HCT116 (cell line): ENCODE results near the gene ZBTB8A. TPM values are rescaled to one million over a fixed set of nuclear protein-coding genes. Genes with fewer than 3 reads are reported as not detected.

Experiments used
- ATAC-seq: fragments of 200-7000 bp; cut with Tn5 transposase; 2 replicates; pipeline ENCODE4 v1.9.1; 2020; ENCODE audit warnings: mild to moderate bottlenecking, moderate library complexity
- BruUV-seq: library from RNA; stranded (reverse); fragments of 400-500 nt; replicated peaks from 2 replicates; lab custom pipeline; 2021; lab: Mats Ljungman, UMichigan
- CTCF ChIA-PET: fragments of 300-600 bp; sonication (Branson Sonifier 250); formaldehyde crosslinking; loops from one replicate; lab custom pipeline; 2021; ENCODE audit warnings: antibody characterized with exemption; lab: Charles Lee
- POLR2A ChIA-PET: fragments of 300-600, 350-600 bp; sonication (Branson Sonifier 250); formaldehyde crosslinking; loops from one replicate; lab custom pipeline; 2021; ENCODE audit warnings: antibody characterized with exemption; lab: Charles Lee
- RAD21 ChIA-PET, 2 experiments: fragments of 300-600 bp; sonication (Branson Sonifier 250); formaldehyde crosslinking; loops; one replicate each; lab custom pipeline; 2023; ENCODE audit warnings: low total read pairs in 2 of 2; ENCODE audit not compliant: uncharacterized antibody in 2 of 2, unreplicated experiment in 2 of 2, low non-redundant PET in 1 of 2; lab: Charles Lee
- DNase-seq: peaks from one replicate; pipeline ENCODE4 v3.0.0-alpha.2; 2010; ENCODE audit warnings: low read depth, low spot score
- H2AFZ ChIP-seq: fragments of 200-600 bp; shearing (Covaris generic), sonication (generic); 2 replicates; pipeline ENCODE4 v1.6.1; 2017; ENCODE audit warnings: low read depth, mixed run types, mixed read lengths, antibody characterized with exemption, low read length; ENCODE audit not compliant: poor library complexity, severe bottlenecking
- H3K27ac ChIP-seq: 2 replicates; pipeline ENCODE4 v1.5.1; 2012; ENCODE audit warnings: low read depth, low read length
- H3K27me3 ChIP-seq: fragments of 200-600 bp; sonication (generic); 2 replicates; pipeline ENCODE4 v1.6.1; 2016; ENCODE audit warnings: mixed run types, low read length, mixed read lengths; ENCODE audit not compliant: insufficient read depth
- H3K36me3 ChIP-seq, 2 experiments: fragments of 200-500 bp in 1 of 2; fragments of 200-600 bp in 1 of 2; sonication (Bioruptor generic) in 1 of 2; sonication (generic) in 1 of 2; 2 replicates each; pipeline versions ENCODE4 v1.5.1 to v1.6.1; 2014 to 2016; ENCODE audit warnings: low read length in 2 of 2, inconsistent platforms in 1 of 2, mixed read lengths in 1 of 2, mixed run types in 1 of 2; ENCODE audit not compliant: insufficient read depth in 2 of 2, control insufficient read depth in 1 of 2
- H3K4me1 ChIP-seq, 2 experiments: fragments of 200-600 bp in 1 of 2; sonication (generic) in 1 of 2; 2 replicates each; pipeline versions ENCODE4 v1.5.1 to v1.6.1; 2012 to 2017; ENCODE audit warnings: low read length in 2 of 2, inconsistent platforms in 1 of 2, mild to moderate bottlenecking in 1 of 2, mixed read lengths in 1 of 2, mixed run types in 1 of 2, moderate library complexity in 1 of 2; ENCODE audit not compliant: insufficient read depth in 2 of 2, control insufficient read depth in 1 of 2
- H3K4me2 ChIP-seq: fragments of 200-600 bp; sonication (generic); 2 replicates; pipeline ENCODE4 v1.6.1; 2017; ENCODE audit warnings: mixed run types, low read length, mixed read lengths
- H3K4me3 ChIP-seq, 2 experiments: fragments of 200-600 bp in 1 of 2; sonication (generic) in 1 of 2; replicated peaks in 1 of 2; 2 replicates each; pipeline ENCODE4 v1.5.1; 2011 to 2016; ENCODE audit warnings: low read length in 2 of 2, control low read depth in 1 of 2, low read depth in 1 of 2, mild to moderate bottlenecking in 1 of 2, mixed read lengths in 1 of 2, mixed run types in 1 of 2
- H3K79me2 ChIP-seq: fragments of 200-600 bp; sonication (generic); 2 replicates; pipeline ENCODE4 v1.6.1; 2017; ENCODE audit warnings: mild to moderate bottlenecking, mixed run types, low read length, moderate library complexity, mixed read lengths; ENCODE audit not compliant: insufficient read depth
- H3K9ac ChIP-seq: fragments of 200-600 bp; sonication (generic); 2 replicates; pipeline ENCODE4 v1.6.1; 2016; ENCODE audit warnings: low read length, mixed read lengths
- H3K9me2 ChIP-seq: fragments of 200-600 bp; sonication (generic), shearing (Covaris generic); 2 replicates; pipeline ENCODE4 v1.6.1; 2017; ENCODE audit warnings: mixed run types, mild to moderate bottlenecking, moderate library complexity; ENCODE audit not compliant: insufficient read depth
- H3K9me3 ChIP-seq, 2 experiments: fragments of 200-500 bp in 1 of 2; fragments of 200-600 bp in 1 of 2; sonication (Bioruptor generic) in 1 of 2; sonication (generic) in 1 of 2; 2 replicates each; pipeline ENCODE4 v1.6.1; 2014 to 2017; ENCODE audit warnings: low read length in 2 of 2, mixed read lengths in 2 of 2, inconsistent platforms in 1 of 2, low read depth in 1 of 2, mild to moderate bottlenecking in 1 of 2, mixed run types in 1 of 2, moderate library complexity in 1 of 2; ENCODE audit not compliant: control insufficient read depth in 1 of 2, insufficient read depth in 1 of 2
- H4K20me1 ChIP-seq: fragments of 200-600 bp; sonication (generic), shearing (Covaris generic); 2 replicates; pipeline ENCODE4 v1.6.1; 2017; ENCODE audit warnings: mixed run types, mild to moderate bottlenecking, moderate library complexity; ENCODE audit not compliant: insufficient read depth
- CBX3 ChIP-seq: IDR thresholded peaks from 2 replicates; pipeline ENCODE4 v1.6.1; 2012; ENCODE audit warnings: low read depth
- CEBPB ChIP-seq: IDR thresholded peaks from 2 replicates; pipeline ENCODE4 v1.6.1; 2012; ENCODE audit warnings: low read depth
- ELF1 ChIP-seq: IDR thresholded peaks from 2 replicates; pipeline ENCODE4 v1.6.1; 2012; ENCODE audit warnings: low read depth, borderline replicate concordance
- EZH2phosphoT487 ChIP-seq: fragments of 200-600 bp; IDR thresholded peaks from 2 replicates; pipeline ENCODE4 v1.6.1; 2018; ENCODE audit warnings: antibody characterized with exemption, borderline replicate concordance
- POLR2AphosphoS5 ChIP-seq: IDR thresholded peaks from 2 replicates; pipeline ENCODE4 v1.6.1; 2011; ENCODE audit warnings: mild to moderate bottlenecking, low read depth, low read length, moderate library complexity
- SP1 ChIP-seq: IDR thresholded peaks from 2 replicates; pipeline ENCODE4 v1.6.1; 2012; ENCODE audit warnings: low read depth
- SRF ChIP-seq: IDR thresholded peaks from 2 replicates; pipeline ENCODE4 v1.6.1; 2012; ENCODE audit warnings: low read depth
- ZNF274 ChIP-seq: fragments of 200-500 bp; sonication (Bioruptor generic); IDR thresholded peaks from 2 replicates; pipeline ENCODE4 v1.6.1; 2014; ENCODE audit warnings: mild to moderate bottlenecking, low read depth, low read length, inconsistent platforms
- intact Hi-C: fragments of 100-400 bp; cut with micrococcal nuclease; formaldehyde crosslinking; loops from 2 replicates; pipeline ENCODE4 v1.10.0; 2022
- total RNA-seq: library from RNA; stranded (reverse); gene quantifications from one replicate; pipeline ENCODE4 v1.2.1, GENCODE V29; 2021; ENCODE audit not compliant: unreplicated experiment
- TF ChIP-seq, protein P1 (sequence below): IDR thresholded peaks from 2 replicates; pipeline ENCODE4 v1.6.1; 2012

Gene ZBTB8A
- total RNA-seq, 1 experiment from 2014 or later = 9.7 TPM

DNA sequence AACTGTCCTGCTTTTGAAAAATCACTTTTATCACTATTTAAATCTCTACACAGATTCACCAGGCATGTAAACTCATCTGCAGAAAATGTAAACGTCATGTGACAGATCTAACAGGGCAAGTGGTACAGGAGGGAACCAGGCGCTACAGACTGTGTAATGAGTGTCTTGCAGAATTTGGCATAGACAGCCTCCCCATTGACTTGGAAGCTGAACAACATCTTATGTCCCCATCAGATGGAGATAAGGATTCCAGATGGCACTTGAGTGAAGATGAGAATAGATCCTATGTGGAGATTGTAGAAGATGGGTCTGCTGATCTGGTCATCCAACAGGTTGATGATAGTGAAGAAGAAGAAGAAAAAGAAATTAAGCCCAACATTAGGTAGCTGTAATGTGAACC is 60.8 kb downstream of the ZBTB8A start:
- H3K9me3 ChIP-seq = no peaks in the 10 kb centered on the region
- H3K9ac ChIP-seq = no peak overlapping the region
- H3K9me2 ChIP-seq = no peaks in the 10 kb centered on the region
- intact Hi-C loops = no loop called here
- ChIA-PET CTCF (no interaction called here), RAD21 (no interaction called here), POLR2A (no interaction called here)
- no peak for TF ChIP-seq SP1
- no peaks in the 10 kb centered on the region for H3K27me3 ChIP-seq
- H3K4me2 ChIP-seq = no peak overlapping the region
- H2AFZ ChIP-seq = no peak overlapping the region
- H3K36me3 ChIP-seq = peaks cover 1 to 2% of the 10 kb centered on the region in 2 experiments; a peak in 1 of 4 replicates
- no peaks in the 10 kb centered on the region for H3K4me1 ChIP-seq
- no peaks in the 10 kb centered on the region for H4K20me1 ChIP-seq
- ATAC-seq (no peak), DNase-seq (no peak)
- no peaks in the 10 kb centered on the region for H3K79me2 ChIP-seq
- no peak overlapping the region for H3K27ac ChIP-seq
- no peak overlapping the region for H3K4me3 ChIP-seq
- no TSS peak for BruUV-seq

DNA sequence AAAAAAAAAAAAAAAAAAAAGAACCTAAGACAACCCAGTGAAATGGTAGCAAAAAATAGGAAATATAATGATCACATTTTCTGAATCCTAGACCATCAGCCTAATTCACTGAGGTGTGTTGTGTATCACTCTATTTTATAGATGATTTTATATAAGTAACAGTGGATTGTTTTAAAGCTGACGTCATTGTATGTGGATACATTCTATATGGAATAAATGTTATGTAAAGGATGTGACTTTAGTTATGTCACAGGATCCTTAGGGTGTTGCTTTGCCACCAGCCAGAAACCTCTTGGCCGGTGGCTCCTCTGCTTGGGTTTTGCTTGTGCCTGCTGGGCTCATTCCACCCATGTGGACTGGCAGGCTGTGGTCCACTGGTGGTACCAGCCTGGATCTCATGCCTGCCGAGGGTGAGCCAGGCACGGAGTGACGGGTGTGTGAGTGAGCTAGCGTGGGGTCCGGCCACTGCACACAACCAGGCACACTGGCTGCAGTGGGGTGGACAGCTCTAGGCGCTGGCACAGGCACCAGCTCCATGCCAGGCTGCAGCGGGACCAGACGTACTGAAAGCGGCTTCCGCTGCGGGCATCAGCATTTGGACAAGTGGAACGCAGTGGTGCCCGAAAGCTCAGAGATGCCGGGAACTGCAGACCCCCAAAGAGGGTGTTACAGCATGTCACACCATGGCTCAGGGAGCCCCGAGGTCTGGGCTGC is 66.6 kb downstream of the ZBTB8A start:
- Histone ChIP-seq H3K79me2 (no peaks in the 10 kb centered on the region), H3K27me3 (no peaks in the 10 kb centered on the region), H3K9me3 (no peaks in the 10 kb centered on the region), H3K9ac (no peak overlapping the region), H4K20me1 (no peaks in the 10 kb centered on the region), H2AFZ (no peak overlapping the region), H3K27ac (no peak overlapping the region), H3K4me3 (no peak overlapping the region), H3K36me3 (no peaks in the 10 kb centered on the region), H3K4me2 (no peak overlapping the region), H3K4me1 (no peaks in the 10 kb centered on the region), H3K9me2 (no peaks in the 10 kb centered on the region)
- CTCF ChIA-PET = no interaction called here
- BruUV-seq = no TSS peak
- TF ChIP-seq ELF1 (no peak), POLR2AphosphoS5 (no peak), CEBPB (no peak), CBX3 (no peak), SRF (no peak), EZH2phosphoT487 (no peak), ZNF274 (no peak)
- TF ChIP-seq, protein P1, sequence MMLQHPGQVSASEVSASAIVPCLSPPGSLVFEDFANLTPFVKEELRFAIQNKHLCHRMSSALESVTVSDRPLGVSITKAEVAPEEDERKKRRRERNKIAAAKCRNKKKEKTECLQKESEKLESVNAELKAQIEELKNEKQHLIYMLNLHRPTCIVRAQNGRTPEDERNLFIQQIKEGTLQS = no peak
- ATAC-seq = no peak
- DNase-seq = no peak
- RAD21 ChIA-PET = no interaction called here
- intact Hi-C loops = no loop called here
- POLR2A ChIA-PET = no interaction called here
